SHP77 (cell line): Measurements from ENCODE around the gene ZNF839.
A peak's percentile ranks its signal among the peaks of the same experiment; 100 is the strongest.
"Not testable (repeated sequence)": the region's sequence is repeated elsewhere in the genome, so short reads cannot be mapped to it uniquely, and the experiment has no call there.

Source experiments
- DNase-seq, 2 experiments: peaks; one replicate each; lab custom pipeline; 2025; lab: John Stamatoyannopoulos, UW

ZNF839 gene

GRCh38 chr14:102319351-102320032 lies at the start of gene ZNF839:
TSS of gene ZNF839 (plus strand) at chr14:102319746. CDS start at chr14:102319766, 20 bp downstream.
- peak; percentile 83 to 89 for DNase-seq

DNA sequence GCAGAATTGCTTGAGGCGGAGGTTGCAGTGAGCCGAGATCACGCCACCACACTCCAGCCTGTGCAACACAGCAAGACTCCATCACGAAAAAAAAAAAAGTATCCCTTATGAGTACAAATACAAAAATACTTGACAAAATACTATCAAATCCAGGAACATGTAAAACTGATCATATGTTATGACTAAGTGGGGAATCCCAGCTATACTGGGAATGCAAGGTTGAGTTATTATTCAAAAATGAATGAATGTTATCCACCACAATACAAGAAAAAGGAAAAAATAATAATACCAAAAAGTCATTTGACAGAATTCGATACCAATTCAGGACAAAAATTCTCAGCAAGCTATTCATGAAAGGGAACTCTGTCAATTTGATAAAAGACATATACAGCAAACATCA lies 47.2 kb upstream of the ZNF839 start:
- no peak for DNase-seq

- DNase-seq = no peak
These were observed 43.7 kb upstream of the ZNF839 start for GRCh38 chr14:102275866-102276265.

DNA sequence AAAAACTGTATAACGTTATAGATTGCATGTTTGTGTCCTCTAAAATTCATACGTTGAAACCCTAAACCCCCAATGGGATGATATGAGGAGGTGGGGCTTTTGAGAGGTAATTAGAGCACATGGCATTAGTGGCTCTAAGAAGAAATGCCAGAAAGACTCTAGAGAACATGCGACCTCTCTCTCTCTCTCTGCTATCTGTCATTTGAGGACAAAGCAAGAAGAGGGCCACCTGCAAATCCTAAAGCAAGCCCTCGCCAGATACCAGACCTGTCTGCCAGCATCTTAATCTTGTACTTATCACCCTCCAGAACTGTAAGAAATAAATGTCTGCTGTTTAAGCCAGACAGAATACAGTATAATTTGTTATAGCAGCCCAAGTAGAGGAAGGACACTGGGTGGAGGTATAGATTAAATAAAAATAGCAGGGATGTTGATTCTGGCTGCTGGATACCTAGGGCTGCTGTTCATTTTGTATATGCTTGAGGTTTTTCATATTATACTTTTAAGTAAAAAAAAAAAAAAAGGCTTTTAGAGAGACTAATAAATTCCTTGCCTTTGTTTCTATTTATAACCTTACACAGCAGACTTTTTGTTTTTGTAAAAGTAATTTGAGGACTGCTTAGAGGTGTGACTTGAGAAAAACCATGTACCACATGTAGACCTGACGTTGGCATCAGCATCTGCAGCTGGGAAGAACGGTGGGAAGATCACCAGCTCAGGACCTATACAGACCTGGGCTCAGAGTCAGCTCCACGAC lies 41.5 kb upstream of the ZNF839 start:
- no peak for DNase-seq

- DNase-seq = no peak
These were observed 41.0 kb upstream of the ZNF839 start for GRCh38 chr14:102278631-102278935.

- no peak for DNase-seq
These were observed 40.3 kb upstream of the ZNF839 start for GRCh38 chr14:102279282-102279681.

GRCh38 chr14:102279688-102280348 lies 39.7 kb upstream of the ZNF839 start:
- no peak for DNase-seq

DNA sequence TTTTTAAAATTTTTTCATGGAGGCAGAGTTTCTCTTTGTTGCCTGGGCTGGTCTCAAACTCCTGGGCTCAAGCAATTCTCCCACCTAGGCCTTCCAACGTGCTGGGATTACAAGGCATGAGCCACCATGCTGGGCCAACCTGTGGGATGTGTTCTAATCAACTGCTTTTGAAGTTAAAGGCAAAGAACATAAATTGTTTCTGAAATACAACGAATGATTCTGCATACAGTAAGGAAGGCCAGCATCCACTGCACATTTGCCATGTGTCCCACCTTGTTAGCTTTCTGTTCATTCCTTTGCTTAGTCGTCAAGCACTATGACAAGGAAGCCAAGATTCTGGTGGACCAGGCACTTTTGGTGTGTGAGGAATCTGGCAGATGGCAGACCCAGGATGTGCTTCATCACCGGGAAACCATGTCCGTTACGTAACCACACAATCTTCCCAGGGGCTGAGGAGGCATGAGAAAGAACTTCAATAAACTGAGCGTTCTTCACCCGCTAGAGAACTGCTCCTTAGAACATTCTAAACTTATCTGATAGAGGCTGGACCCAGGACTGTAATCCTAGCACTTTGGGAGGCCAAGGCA lies 39.1 kb upstream of the ZNF839 start:
- DNase-seq = no peak

DNA sequence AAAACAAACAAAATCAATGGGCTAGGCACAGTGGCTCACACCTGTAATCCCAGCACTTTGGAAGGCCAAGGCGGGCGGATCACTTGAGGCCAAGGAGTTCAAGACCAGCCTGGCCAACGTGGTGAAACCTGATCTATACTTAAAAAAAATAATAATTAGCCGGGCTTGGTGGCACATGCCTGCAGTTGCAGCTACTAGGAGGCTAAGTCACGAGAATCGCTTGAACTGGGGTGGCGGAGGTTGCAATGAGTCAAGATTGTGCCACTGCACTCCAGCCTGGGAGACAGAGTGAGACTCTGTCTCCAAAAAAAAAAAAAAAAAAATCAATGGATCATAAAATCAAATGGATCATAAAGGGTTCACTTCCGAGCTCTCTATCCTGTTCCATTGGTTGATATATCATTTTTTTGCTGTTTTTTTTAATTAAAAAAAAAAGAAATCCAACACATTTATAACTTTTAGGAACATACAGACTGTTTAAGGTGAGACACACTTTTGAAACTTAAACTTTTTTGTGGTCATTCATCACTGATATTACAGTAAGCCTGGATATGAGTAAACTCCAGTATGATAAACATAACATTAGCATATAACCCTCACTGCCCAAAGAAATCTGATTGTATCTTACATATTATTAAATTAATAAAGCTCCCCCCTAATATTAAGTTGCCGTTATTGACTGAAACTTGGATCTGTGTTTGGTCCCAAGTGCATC lies 36.6 kb upstream of the ZNF839 start:
- no peak for DNase-seq

DNA sequence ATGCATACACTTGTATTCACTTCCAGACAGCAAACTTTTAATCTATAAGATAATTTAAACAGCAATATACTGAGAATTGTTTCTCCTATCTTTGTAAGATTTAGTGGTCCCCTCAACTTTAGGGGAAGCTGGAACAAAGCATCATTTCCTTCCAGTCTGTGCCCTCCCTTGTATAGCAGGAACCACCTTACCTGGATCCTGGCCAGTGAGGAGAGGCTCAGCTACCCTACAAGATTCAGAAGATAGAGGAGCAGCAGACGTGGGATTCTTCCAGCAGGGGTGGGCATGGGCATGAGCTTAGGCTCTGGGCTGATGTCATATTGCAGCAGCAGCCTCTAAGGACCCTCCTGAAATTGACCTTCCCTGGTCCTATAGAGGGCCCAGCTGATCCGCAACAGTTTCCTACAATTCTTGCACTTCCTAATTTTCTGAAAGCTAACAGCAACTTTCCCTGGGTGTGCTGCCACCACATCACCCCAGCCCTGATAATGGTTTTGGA lies 35.9 kb upstream of the ZNF839 start:
- no peak for DNase-seq

DNA sequence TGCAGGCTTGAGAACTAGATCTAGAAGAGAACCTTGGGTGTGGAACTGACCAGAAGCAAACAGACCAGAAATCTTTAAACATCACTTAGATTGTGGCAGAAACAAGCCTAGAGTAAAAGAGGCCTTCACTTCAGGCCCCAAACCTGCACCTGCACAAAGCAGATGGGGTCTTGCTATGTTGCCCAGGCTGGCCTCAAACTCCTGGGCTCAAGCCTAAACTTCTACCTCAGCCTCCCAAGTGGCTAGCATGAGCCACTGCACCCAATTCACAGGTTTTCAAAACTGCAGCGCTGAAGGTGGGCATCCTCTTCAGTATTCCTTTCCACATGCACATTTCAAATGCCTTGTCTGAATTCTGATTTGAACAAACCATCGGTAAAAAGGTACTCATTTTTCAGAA lies 34.4 kb upstream of the ZNF839 start:
- no peak for DNase-seq

DNA sequence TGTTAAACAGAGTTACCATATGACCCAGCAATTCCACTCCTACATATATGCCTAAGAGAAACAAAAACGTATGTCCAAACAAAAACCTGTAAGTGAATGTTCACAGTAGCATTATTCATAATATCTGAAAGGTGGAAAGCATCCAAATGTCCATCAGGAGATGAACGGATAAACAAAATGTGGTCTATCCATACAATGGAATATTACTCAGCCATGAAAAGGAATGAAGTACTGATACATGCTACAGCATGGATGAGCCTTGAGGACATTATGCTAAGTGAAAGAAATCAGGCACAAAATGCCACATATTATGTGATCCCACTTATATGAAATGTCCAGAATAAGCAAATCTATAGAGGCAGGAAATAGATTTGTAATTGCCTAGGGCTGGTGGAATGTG lies 31.4 kb upstream of the ZNF839 start:
- no peak for DNase-seq

GRCh38 chr14:102292441-102292840 lies 27.1 kb upstream of the ZNF839 start:
- no peak for DNase-seq

- DNase-seq = no peak
These were observed 25.8 kb upstream of the ZNF839 start for GRCh38 chr14:102293781-102294180.

GRCh38 chr14:102295270-102295669 lies 24.3 kb upstream of the ZNF839 start:
- DNase-seq = no peak

GRCh38 chr14:102297436-102298170 lies 21.9 kb upstream of the ZNF839 start:
- no peak for DNase-seq

- not testable (repeated sequence) for DNase-seq
These were observed 21.1 kb upstream of the ZNF839 start for GRCh38 chr14:102298303-102299070.

DNA sequence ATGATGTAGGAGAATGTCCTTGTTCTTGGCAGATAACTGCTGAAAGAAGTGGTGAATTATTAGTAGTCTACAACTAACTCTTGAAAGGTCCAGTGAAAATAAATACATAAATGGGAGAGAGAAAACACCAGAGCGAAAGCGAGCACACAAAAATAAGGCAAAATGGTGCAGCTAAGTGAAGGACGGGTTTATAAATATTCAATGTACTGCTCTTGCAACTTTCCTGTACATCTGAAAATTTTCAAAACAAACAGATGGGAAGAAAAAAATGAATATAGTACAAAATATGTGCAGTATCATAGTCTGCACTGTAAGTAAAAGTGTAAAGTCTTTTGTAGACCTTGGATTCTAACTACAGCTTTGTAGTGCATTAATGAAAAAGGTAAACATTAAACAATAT lies 15.9 kb upstream of the ZNF839 start:
- no peak for DNase-seq

GRCh38 chr14:102304611-102305506 lies 14.7 kb upstream of the ZNF839 start, which contains the start of gene MOK:
TSS of gene MOK (minus strand) at chr14:102305164. CDS start at chr14:102304968, 196 bp downstream.
- peak; percentile 93 to 94 for DNase-seq
